ENCODE data around the gene TMEM269.

GRCh38 chr1:42837709-42838108 lies 52.9 kb downstream of the TMEM269 start:
- no peak for TF ChIP-seq POLR2AphosphoS5 (IDR thresholded peaks at IDR 0.05; ENCODE audit: low read depth, low read length)
- no peak for TF ChIP-seq TAF1 (IDR thresholded peaks at IDR 0.05; ENCODE audit: low read depth, low read length)
- TF ChIP-seq SPI1 (IDR thresholded peaks at IDR 0.05; ENCODE audit: low read depth, low read length), result no peak
- TF ChIP-seq POLR2A (IDR thresholded peaks at IDR 0.05; ENCODE audit: low read depth, low read length), result no peak
- TF ChIP-seq PAX5 (IDR thresholded peaks at IDR 0.05; ENCODE audit: insufficient read depth, low read length, severe bottlenecking), result no peak
- TF ChIP-seq POU2F2 (IDR thresholded peaks at IDR 0.05; ENCODE audit: low read depth, low read length), result no peak
